IMR-90 (cell line): ENCODE data around the gene WNT7A. TPM values are rescaled to one million over a fixed set of nuclear protein-coding genes. Genes with fewer than 3 reads are reported as not detected.
A peak's percentile ranks its signal among the peaks of the same experiment; 100 is the strongest.

ENCODE experiments used
- ATAC-seq: fragments of 200-7000 bp; cut with Tn5 transposase; 2 replicates; pipeline ENCODE4 v1.9.1; 2020; ENCODE audit warnings: low read depth, mild to moderate bottlenecking, moderate library complexity
- BruUV-seq: library from RNA; stranded (reverse); fragments of 400-500 nt; replicated peaks from 2 replicates; lab custom pipeline; 2021; lab: Mats Ljungman, UMichigan
- CTCF ChIA-PET: fragments of 300-600 bp; formaldehyde crosslinking; extraction: SDS; loops from one replicate; lab custom pipeline; 2021; ENCODE audit warnings: antibody characterized with exemption; lab: Yijun Ruan, JAX
- POLR2A ChIA-PET: fragments of 300-600 bp; sonication (Branson Sonifier 250); formaldehyde crosslinking; loops from one replicate; lab custom pipeline; 2022; ENCODE audit warnings: antibody characterized with exemption; ENCODE audit not compliant: unreplicated experiment; lab: Charles Lee
- DNase-seq: peaks from one replicate; pipeline ENCODE4 v3.0.0; 2013
- H2AFZ ChIP-seq: replicated peaks from 2 replicates; pipeline ENCODE3; 2013; ENCODE audit warnings: low read length, mild to moderate bottlenecking; ENCODE audit not compliant: poor library complexity
- H2AK5ac ChIP-seq: 2 replicates; pipeline ENCODE4 v1.6.1; 2013; ENCODE audit warnings: low read depth, low read length, inconsistent platforms
- H2AK9ac ChIP-seq: replicated peaks from 2 replicates; pipeline ENCODE3; 2013; ENCODE audit warnings: mild to moderate bottlenecking, low read depth, low read length, moderate library complexity; ENCODE audit not compliant: poor library complexity
- H2BK120ac ChIP-seq: 2 replicates; pipeline ENCODE4 v1.6.1; 2013; ENCODE audit warnings: low read depth, low read length, inconsistent platforms
- H2BK15ac ChIP-seq: 3 replicates; pipeline ENCODE4 v1.6.1; 2013; ENCODE audit warnings: low read depth, low read length, inconsistent platforms
- H2BK20ac ChIP-seq: 2 replicates; pipeline ENCODE4 v1.6.1; 2013; ENCODE audit warnings: low read depth, mild to moderate bottlenecking, inconsistent platforms, low read length, moderate library complexity
- H2BK5ac ChIP-seq: 2 replicates; pipeline ENCODE4 v1.6.1; 2013; ENCODE audit warnings: mild to moderate bottlenecking, low read depth, low read length, inconsistent platforms; ENCODE audit not compliant: poor library complexity, severe bottlenecking
- H3K14ac ChIP-seq: replicated peaks from 2 replicates; pipeline ENCODE4 v1.6.1; 2013; ENCODE audit warnings: low read depth, low read length, inconsistent platforms
- H3K18ac ChIP-seq: 2 replicates; pipeline ENCODE4 v1.6.1; 2013; ENCODE audit warnings: low read depth, low read length, control low read depth
- H3K23ac ChIP-seq: 2 replicates; pipeline ENCODE4 v1.6.1; 2013; ENCODE audit warnings: low read depth, low read length, inconsistent platforms
- H3K27ac ChIP-seq: 2 replicates; pipeline ENCODE4 v1.5.1; 2013; ENCODE audit warnings: mild to moderate bottlenecking, control low read depth, low read length; ENCODE audit not compliant: insufficient read depth
- H3K27me3 ChIP-seq: 2 replicates; pipeline ENCODE4 v1.6.1; 2013; ENCODE audit warnings: low read length; ENCODE audit not compliant: control insufficient read depth, insufficient read depth
- H3K36me3 ChIP-seq: 2 replicates; pipeline ENCODE4 v1.6.1; 2013; ENCODE audit warnings: low read length, mixed read lengths; ENCODE audit not compliant: control insufficient read depth, insufficient read depth
- H3K4ac ChIP-seq: 2 replicates; pipeline ENCODE4 v1.6.1; 2013; ENCODE audit warnings: low read depth, low read length, inconsistent platforms
- H3K4me1 ChIP-seq: 2 replicates; pipeline ENCODE4 v1.6.1; 2013; ENCODE audit warnings: low read length, mixed read lengths; ENCODE audit not compliant: control insufficient read depth, insufficient read depth
- H3K4me2 ChIP-seq: 2 replicates; pipeline ENCODE4 v1.6.1; 2013; ENCODE audit warnings: low read depth, mild to moderate bottlenecking, control low read depth, low read length, moderate library complexity
- H3K4me3 ChIP-seq: 2 replicates; pipeline ENCODE4 v1.5.1; 2013; ENCODE audit warnings: low read depth, mild to moderate bottlenecking, control low read depth, low read length, moderate library complexity; ENCODE audit not compliant: insufficient read depth
- H3K56ac ChIP-seq: 2 replicates; pipeline ENCODE4 v1.6.1; 2013; ENCODE audit warnings: low read length, inconsistent platforms; ENCODE audit not compliant: insufficient read depth; ENCODE audit errors: extremely low read depth
- H3K79me1 ChIP-seq, 2 experiments: 2 replicates each; pipeline ENCODE4 v1.6.1; 2013; ENCODE audit warnings: low read length in 2 of 2, inconsistent platforms in 1 of 2, low read depth in 1 of 2
- H3K9ac ChIP-seq: 2 replicates; pipeline ENCODE4 v1.6.1; 2013; ENCODE audit warnings: low read depth, low read length, control low read depth
- H3K9me1 ChIP-seq: 2 replicates; pipeline ENCODE4 v1.6.1; 2013; ENCODE audit warnings: low read length, inconsistent platforms; ENCODE audit not compliant: insufficient read depth
- H3K9me3 ChIP-seq: 2 replicates; pipeline ENCODE4 v1.6.1; 2013; ENCODE audit warnings: low read length; ENCODE audit not compliant: control insufficient read depth, insufficient read depth
- H4K20me1 ChIP-seq: 2 replicates; pipeline ENCODE4 v1.6.1; 2013; ENCODE audit warnings: low read length, inconsistent platforms; ENCODE audit not compliant: insufficient read depth
- H4K5ac ChIP-seq: 2 replicates; pipeline ENCODE4 v1.6.1; 2013; ENCODE audit warnings: mild to moderate bottlenecking, low read depth, low read length, control low read depth
- H4K8ac ChIP-seq, 2 experiments: 2 replicates each; pipeline ENCODE4 v1.6.1; 2013; ENCODE audit warnings: low read depth in 2 of 2, low read length in 2 of 2, control low read depth in 1 of 2, inconsistent platforms in 1 of 2
- H4K91ac ChIP-seq: 2 replicates; pipeline ENCODE4 v1.6.1; 2013; ENCODE audit warnings: low read depth, low read length, inconsistent platforms; ENCODE audit not compliant: insufficient read depth
- POLR2A ChIP-seq: IDR thresholded peaks from 2 replicates; pipeline ENCODE4 v1.6.1; 2012; ENCODE audit warnings: mild to moderate bottlenecking, low read depth, low read length
- RFX5 ChIP-seq: IDR thresholded peaks from 2 replicates; pipeline ENCODE4 v1.8.0; 2012; ENCODE audit warnings: low read depth, mild to moderate bottlenecking, low read length, moderate library complexity
- USF2 ChIP-seq: fragments of 150-350 bp; IDR thresholded peaks from 2 replicates; pipeline ENCODE4 v1.6.1; 2017; ENCODE audit warnings: mild to moderate bottlenecking, antibody characterized with exemption, low read length, low read depth
- WGBS, 2 experiments: methylation state at CpG; one replicate each; pipeline versions ENCODE4 v1.1.5 to v1.1.7; 2013; ENCODE audit warnings: missing lambda C conversion rate in 2 of 2; ENCODE audit not compliant: insufficient read length in 1 of 2; ENCODE audit errors: extremely low coverage in 2 of 2; 5-methylcytosine and 5-hydroxymethylcytosine counted together
- dilution Hi-C: fragments of 300-500 bp; cut with HindIII; formaldehyde crosslinking; loops from one replicate; pipeline ENCODE4 v1.14.3; 2018; ENCODE audit warnings: low sequenced_read_pairs; ENCODE audit not compliant: unreplicated experiment
- in situ Hi-C: fragments of 300-500 bp; cut with MboI; formaldehyde crosslinking; loops from 3 replicates; pipeline ENCODE4 v1.14.3; 2019; ENCODE audit warnings: low sequenced_read_pairs, inconsistent platforms, mixed read lengths
- intact Hi-C: fragments of 100-400 bp; cut with micrococcal nuclease; formaldehyde crosslinking; loops from 2 replicates; pipeline ENCODE4 v1.10.0; 2022
- polyA plus RNA-seq, 3 experiments: library from polyadenylated mRNA; depleted of rRNA; stranded (reverse); fragments of >200 nt; gene quantifications; 2 replicates each; pipeline ENCODE4 v1.2.3, GENCODE V29; 2012; ENCODE audit warnings: low replicate concordance in 1 of 3
- total RNA-seq: library from RNA; depleted of rRNA; stranded (reverse); fragments of >200 nt; gene quantifications from 2 replicates; pipeline ENCODE4 v1.2.3, GENCODE V29; 2012

Gene WNT7A
- total and polyA plus RNA-seq, 2 of the 4 experiments (the other 2 are of a cell fraction): not detected

- H4K91ac ChIP-seq: no peak overlapping the region
- H3K9me3 ChIP-seq: no peaks in the 10 kb centered on the region
- no peaks in the 10 kb centered on the region for H3K4me1 ChIP-seq
- no peak overlapping the region for H3K27ac ChIP-seq
- dilution Hi-C loops: no loop called here
- ATAC-seq (no peak), DNase-seq (no peak)
- no peak overlapping the region for H3K4me3 ChIP-seq
- no peak overlapping the region for H2AK9ac ChIP-seq
- H2AFZ ChIP-seq: peak overlapping the region; percentile 21
- no peak overlapping the region for H4K5ac ChIP-seq
- in situ Hi-C loops: no loop called here
- intact Hi-C loops: no loop called here
- no peaks in the 10 kb centered on the region for H3K9me1 ChIP-seq
- BruUV-seq: no TSS peak
- H4K8ac ChIP-seq: no peak overlapping the region
- H3K79me1 ChIP-seq: no peaks in the 10 kb centered on the region
- H3K23ac ChIP-seq: no peak overlapping the region
- POLR2A ChIA-PET: no interaction called here
- H3K9ac ChIP-seq: no peak overlapping the region
- CTCF ChIA-PET: no interaction called here
- no peak overlapping the region for H2AK5ac ChIP-seq
- no peak overlapping the region for H3K56ac ChIP-seq
- H3K4me2 ChIP-seq: no peak overlapping the region
- no peaks in the 10 kb centered on the region; the same call in 1 of the 2 replicates for H3K27me3 ChIP-seq
- no peak overlapping the region for H3K14ac ChIP-seq
- no peak overlapping the region for H3K4ac ChIP-seq
- H3K36me3 ChIP-seq: no peaks in the 10 kb centered on the region
- H3K18ac ChIP-seq: no peak overlapping the region
- H2BK120ac ChIP-seq: no peak overlapping the region
- H2BK5ac ChIP-seq: no peak overlapping the region
- TF ChIP-seq USF2: no peak
- TF ChIP-seq POLR2A: no peak
- TF ChIP-seq RFX5: no peak
- H4K20me1 ChIP-seq: no peaks in the 10 kb centered on the region
- H2BK15ac ChIP-seq: no peak overlapping the region
- H2BK20ac ChIP-seq: no peak overlapping the region
- WGBS, 2 experiments: 0% methylated on average over 1 of the region's 6 CpGs; no CpG with 5 or more reads in 1 of the 2 experiments
These were observed 16.4 kb downstream of the WNT7A start for GRCh38 chr3:13863382-13863952.
